Measurements from ENCODE around the gene WIPF2. TPM values are rescaled to one million over a fixed set of nuclear protein-coding genes. Genes with fewer than 3 reads are reported as not detected.
A peak's percentile ranks its signal among the peaks of the same experiment; 100 is the strongest.
"Not testable (repeated sequence)": the region's sequence is repeated elsewhere in the genome, so short reads cannot be mapped to it uniquely, and the experiment has no call there.

WIPF2 gene
- total RNA-seq, 1 donor from 2014 or later = 8.5 TPM

DNA sequence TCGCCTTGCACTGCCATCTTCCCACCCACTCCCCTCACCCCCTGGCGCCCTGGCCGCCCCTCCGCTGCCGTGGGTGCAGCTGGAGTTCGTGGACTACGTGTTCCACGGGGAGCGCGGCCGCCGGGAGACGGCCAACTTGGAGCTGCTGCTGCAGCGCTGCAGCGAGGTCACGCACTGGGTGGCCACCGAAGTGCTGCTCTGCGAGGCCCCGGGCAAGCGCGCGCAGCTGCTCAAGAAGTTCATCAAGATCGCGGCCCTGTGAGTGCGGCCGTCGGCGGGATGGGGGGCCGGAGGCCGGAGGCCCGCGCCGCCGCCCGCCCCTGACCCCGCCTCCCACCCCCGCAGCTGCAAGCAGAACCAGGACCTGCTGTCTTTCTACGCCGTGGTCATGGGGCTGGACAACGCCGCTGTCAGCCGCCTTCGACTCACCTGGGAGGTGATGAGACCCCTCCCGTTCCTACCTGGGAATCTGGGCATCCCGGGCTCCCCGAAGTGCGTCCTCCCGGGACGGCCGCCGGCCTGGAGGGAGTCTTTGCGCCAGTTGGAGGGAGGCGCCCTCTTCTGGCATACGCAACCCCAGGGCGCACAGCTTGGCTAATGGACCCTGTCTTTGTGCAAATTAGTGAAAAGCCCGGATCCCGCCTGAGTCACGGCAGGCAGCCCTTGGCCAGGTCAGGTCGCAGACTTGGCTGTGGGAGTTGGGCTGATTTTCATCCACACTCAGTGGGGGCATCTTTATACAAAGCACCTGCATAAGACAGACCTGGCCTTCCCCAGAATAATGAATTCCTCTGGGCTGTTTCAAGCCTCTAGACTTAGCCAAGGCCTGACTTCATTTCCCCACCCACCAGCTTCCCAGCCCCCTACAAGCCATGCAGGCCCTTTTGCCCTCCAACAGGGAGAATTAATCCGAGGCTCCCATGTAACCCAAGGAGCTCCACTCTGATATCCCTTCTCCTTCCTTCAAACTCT, 27.6 kb upstream of the WIPF2 start:
- peak; percentile 90 for DNase-seq

DNA sequence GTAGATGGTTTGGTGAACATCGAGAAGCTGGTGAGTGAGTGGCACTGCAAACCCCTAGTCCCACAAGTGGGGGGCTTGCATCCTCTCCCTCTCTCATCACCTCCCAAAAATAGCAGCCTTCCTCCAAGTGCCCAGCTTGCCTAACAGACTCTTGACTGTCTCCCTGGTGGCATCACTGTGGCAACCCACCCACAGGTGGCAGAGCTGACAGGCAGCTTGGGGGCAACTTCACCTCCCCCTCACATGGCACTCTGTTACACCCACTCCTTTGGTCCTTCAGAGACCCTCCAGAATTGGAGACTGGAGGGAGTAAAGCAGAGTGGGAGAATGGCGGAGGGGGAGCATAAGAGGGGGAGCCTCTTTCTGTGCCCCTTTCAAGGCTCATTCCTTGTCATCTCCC, 26.1 kb upstream of the WIPF2 start:
- no peak for DNase-seq

DNA sequence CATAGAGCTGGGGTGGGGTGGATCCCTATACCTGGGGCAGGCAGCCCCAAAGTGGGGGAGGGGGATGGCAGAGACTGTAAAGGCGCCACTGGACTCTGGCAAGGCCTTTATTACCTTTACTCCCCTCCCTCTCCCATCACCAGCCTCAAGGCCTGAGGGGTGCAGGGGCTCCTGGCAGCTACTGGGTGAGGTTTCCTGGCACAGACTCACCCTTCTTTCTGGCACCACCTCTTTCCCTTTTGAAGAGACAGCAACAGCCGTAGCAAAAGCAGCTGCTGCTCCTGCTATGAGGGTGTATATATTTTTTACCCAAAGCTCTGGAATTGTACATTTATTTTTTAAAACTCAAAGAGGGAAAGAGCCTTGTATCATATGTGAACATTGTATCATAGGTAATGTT, 24.3 kb upstream of the WIPF2 start:
- DNase-seq = no peak

DNA sequence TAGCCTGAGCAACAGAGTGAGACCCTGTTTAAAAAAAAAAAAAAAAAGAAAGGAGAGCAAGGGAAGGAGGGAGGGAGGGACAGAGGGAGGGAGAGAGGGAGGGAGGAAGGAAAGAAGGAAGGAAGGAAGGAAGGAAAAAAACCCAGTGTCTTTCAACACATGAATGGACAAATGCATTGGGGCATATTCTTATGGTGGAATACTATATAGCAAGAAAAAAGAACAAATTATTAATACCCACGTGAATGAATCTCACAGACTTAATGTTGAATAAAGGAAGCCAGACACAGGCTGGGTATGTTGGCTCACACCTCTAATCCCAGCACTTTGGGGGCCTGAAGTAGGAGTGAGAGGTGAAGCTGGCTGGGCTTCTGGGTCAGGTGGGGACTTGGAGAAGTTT, 21.6 kb upstream of the WIPF2 start:
- no peak for DNase-seq

DNA sequence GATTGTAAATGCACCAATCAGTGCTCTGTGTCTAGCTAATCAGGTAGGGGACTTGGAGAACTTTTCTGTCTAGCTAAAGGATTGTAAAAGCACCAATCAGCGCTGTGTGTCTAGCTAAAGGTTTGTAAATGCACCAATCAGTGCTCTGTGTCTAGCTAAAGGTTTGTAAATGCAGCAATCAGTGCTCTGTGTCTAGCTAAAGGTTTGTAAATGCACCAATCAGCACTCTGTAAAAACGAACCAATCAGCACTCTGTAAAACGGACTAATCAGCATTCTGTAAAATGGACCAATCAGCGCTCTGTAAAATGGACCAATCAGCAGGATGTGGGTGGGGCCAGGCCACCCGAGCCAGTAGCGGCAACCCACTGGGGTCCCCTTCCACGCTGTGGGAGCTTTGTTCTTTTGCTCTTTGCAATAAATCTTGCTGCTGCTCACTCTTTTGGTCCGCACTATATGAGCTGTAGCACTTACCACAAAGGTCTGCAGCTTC, 21.1 kb upstream of the WIPF2 start:
- not testable (repeated sequence) for DNase-seq

DNA sequence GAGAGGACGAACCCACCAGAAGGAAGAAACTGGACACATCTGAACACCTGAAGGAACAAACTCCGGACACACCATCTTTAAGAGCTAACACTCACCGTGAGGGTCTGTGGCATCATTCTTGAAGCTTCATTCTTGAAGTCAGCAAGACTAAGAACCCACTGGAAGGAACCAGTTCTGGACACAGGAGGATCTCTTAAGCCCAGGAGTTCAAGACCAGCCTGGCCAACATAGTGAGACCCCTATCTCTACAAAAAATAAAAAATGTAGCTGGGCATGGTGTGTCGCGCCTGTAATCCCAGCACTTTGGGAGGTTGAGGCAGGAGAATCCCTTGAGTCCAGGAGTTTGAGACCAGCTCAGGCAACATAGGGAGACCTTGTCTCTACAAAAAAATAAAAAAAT, 20.5 kb upstream of the WIPF2 start:
- no peak for DNase-seq

DNA sequence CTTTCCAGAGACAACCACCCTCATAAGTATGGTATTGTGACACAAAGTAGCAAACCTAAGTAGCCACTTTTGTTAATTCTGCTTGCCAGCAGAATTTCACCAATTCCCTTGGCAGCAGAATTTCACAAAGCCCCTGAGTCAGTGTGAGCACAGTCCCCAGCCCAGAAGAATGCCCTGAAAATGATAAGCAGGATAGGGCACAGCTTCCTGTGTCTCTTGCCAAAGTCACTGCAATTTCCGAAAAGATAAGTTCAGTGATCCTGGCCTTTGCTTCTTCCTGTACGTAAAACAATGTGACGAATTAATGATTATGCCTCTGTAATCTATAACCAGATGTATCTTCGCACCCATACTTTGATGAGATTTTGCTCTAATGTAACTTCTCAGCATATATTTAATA, 16.0 kb upstream of the WIPF2 start:
- peak; percentile 57 for DNase-seq

DNA sequence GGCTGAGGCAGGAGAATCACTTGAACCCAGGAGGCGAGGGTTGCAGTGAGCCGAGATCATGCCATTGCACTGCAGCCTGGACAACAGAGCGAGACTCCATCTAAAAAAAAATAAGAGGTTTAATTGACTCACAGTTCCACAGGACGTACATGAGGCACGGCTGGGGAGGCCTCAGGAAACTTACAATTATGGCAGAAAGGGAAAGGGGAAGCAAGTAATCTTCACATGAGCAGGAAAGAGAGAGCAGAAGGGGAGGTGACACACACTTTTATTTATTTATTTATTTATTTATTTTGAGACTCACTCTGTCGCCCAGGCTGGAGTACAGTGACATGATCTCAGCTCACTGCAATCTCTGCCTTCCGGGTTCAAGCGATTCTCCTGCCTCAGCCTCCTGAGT, 12.9 kb upstream of the WIPF2 start:
- peak; percentile 28 for DNase-seq

DNA sequence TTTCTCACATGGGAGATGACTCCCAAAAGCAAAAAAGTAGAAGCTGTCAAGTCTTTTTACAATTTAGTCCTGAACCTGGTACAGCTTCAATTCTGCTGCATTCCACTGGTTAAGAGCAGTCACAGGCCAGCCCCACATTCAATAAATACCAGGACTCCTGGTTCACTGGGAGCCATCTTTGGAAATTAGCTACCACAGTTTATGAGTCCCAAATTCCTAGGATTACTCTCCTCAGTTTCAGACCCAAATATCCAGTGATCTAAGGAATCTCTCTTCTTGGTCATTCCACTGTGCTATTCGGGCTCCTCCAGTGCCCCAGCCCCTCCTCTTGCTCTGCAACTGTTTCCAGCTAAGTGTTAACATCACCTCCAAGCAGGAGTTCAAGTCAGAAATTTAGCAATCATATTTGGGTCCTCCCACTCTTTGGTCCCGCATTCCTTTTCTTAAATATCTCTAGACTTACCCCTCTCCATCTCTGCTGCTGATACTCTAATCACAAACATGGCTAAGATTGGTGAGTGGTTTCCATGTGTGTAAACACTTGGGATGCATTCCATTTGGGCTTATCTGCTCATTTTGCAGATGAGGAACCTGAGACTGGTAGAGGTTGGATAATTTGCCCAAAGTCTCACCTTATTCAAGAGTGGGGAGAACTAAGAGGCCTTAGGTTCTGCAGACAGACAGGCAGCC, 9.6 kb upstream of the WIPF2 start:
- DNase-seq = no peak

DNA sequence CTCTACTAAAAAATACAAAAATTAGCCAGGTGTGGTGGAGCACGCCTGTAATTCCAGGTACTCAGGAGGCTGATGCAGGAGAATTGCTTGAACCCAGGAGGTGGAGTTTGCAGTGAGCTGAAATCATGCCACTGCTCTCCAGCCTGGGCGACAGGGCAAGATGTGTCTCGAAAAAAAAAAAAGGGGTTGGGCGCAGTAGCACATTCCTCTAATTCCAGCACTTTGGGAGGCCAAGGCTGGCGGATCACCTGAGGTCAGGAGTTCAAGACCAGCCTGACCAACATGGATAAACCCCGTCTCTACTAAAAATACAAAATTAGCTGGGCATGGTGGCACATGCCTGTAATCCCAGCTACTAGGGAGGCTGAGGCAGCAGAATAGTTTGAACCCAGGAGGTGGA, 5.2 kb upstream of the WIPF2 start:
- DNase-seq = not testable (repeated sequence)

DNA sequence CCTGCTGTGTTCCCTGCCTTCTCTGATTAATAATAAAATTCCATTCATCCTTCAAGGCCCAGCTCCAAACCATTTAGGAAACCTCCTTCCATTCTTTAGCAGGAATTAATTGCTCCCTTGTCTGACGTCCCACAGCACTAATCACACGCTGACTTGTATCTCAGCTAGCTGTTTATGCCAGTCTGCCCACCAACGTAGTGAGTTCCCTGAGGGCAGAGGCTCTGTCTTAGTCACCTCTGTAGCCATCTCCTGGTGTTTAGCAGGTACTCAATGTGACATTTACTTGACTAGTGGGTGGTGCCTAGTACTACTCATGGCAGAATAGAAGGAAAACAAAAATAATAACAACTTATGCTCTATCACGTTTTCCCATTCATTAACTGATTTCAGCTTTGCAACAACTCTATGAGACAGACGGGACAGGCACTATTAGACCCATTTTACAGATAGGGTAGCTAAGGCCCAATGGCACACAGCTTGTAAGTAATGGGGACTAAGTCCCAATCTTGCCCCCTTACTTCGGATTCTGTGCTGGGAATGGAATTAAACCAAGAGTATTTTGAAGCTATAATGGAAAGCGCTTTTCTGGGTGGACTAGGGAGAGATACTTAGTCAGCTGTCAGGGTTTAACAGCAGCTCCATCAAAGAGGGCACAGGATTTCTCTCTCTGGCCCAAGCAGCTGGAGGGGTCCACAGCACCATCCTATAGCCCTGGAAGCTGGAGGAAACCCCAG, 931 bp upstream of the WIPF2 start:
- DNase-seq = no peak

DNA sequence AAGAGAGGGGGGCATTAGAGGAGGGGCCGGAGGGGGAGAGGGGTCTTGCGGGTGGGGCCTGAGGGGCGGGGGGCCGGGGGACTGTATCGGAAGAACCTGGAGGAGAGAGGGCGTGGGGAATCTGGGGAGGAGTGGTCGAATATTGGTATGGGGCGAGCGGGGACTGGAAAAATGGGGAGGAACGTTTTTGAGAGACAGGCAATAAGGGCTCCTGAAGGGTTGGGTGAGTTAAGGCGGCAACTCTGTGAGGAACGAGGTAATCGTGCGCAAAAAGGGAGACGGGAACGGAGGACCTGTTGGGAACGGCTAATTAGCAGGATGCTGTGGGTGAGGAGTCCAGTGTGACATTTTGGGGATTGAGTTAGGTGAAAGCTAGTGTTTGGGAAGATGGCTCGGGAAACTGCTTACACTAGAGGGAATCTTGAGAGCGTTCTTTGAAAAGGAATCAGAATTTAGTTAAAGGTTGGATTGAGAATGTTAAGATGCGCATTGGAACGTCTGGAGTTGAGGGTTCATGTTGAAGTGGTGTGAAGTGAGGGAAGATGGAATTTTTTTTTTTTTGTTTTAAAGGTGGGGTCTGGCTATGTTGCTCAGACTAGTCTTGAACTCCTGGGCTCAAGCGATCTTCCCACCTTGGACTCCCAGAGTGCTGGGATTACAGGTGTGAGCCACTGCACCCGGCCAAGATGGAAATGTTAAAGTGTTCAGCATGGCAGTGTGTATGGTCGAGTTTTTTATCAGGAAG, 662 bp downstream of the WIPF2 start:
- peak; percentile 63 for DNase-seq

DNA sequence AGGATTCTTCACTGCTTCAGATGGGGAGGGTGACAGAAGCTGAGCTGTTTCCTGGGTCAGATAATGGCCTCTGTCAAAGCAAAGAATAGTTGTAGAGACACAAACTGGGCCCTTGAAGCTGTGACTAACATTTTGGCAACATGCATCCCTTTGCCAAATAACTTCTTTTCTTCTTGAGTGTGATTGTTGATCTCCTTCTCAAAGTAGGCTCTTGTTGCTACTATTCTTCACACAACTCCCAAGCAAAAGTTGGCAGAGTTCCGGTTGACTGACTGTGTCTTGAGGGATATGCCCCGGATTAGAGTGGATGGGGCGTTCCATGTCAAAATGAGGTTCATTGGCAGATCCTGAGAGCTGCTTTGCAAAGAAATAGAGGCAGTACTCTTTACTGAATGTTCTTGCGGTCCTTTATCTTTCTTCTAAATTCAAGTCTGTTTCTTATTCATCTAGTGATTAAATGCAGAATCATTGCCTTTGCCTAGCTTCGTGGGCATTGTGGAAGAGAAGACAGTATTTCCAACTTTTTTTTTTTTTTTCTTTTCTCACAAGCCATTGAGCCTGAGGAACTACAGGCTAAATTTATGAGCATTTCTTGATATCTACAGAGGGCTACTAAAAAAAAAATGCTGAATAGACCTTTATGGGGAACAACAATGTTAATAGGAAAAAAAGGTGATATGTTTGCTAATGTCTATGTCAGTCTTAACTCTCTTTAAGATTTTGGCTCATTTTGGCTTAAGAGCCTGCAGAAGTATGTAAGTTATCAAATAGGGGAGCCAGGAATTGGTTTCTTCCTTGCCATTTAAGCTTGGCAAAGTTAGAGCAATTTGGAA, 5.8 kb downstream of the WIPF2 start:
- DNase-seq = no peak

DNA sequence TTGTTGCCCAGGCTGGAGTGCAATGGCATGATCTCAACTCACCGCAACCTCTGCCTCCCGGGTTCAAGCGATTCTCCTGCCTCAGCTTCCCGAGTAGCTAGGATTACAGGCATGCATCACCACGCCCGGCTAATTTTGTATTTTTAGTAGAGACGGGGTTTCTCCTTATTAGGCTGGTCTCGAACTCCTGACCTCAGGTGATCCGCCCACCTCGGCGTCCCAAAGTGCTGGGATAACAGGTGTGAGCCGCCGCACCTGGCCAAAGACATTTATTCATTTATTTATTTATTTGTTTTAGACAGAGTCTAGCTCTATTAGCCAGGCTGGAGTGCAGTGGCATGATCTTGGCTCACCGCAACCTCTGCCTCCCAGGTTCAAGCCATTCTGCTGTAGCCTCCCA, 10.0 kb downstream of the WIPF2 start:
- not testable (repeated sequence) for DNase-seq

DNA sequence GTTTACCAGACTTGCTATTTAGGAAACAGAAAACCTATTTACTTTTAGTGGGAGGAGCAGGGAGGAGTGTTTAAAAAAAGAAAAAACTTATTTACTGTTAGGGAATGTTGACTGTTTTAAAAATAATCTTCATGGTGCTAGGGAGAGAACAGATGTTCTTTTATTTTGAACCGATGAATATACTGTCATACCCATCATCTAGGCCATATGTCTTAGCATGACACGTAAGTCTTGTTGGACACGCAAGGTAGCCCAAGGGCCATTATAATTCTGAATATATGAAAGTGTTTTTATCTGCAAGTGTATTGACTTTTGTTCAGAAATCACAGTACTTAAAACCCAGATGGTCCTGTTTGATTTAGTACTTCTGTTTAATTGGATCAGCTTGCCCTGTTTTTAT, 11.6 kb downstream of the WIPF2 start:
- no peak for DNase-seq

DNA sequence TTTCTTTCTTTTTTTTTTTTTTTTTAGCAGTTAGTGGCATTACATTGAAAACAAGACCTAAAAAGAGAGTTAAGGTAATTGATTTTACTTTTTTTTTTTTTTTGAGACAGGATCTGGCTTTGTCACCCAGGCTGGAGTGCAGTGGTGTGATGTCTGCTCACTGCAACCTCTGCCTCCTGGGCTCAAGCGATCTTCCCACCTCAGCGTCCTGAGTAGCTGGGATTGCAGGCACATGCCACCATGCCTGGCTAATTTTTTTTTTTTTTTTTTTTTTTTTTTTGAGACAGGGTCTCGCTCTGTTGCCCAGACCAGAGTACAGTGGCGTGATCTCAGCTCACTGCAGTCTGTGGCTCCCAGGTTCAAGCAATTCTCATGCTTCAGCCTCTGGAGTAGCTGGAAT, 12.8 kb downstream of the WIPF2 start:
- not testable (repeated sequence) for DNase-seq

DNA sequence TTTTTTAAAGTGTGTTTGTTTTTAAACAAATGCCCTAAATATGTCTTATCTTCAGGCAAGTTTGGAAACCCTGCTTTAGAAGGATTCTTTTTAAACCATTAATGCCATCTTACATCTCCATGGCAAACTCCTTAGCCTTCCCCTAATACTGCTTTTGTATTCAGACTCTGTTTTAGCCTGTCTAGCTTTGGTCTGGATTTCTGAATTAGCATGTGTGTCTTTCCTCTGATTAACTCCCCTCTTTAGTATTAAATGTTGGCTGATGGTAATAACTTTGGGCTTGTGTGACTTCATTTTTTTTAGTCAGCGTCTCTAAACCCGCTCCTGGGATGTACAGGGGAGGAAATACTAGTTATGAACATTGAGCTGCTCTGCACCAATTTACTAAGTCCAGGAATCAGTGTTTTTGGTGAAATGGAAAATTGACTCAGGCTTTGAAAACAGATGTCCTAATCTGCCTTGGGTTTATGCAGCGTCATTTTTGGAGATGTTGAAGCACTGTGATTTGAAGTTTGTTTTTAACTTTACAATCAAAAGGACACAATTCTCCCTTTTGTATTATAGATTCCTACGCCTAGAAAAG, 22.2 kb downstream of the WIPF2 start:
- DNase-seq = no peak

DNA sequence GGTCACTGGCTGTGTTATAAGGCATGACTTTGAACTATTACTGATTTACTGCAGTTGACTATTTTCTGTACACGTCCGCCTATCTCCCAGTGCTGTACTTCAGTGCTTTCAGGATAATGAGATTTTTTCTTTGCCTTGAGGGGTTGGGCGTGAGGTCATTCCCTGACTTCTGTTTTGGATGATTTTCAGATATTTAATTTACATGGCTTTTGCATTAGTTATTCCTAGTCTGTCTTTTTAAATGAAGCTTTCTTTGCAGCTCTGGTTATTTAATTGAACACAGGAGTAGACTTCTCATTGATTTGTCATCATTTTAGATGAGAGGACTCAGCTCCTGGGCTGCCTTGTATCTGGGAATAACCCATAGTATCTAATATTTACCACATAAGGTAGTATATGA, 23.7 kb downstream of the WIPF2 start:
- no peak for DNase-seq

DNA sequence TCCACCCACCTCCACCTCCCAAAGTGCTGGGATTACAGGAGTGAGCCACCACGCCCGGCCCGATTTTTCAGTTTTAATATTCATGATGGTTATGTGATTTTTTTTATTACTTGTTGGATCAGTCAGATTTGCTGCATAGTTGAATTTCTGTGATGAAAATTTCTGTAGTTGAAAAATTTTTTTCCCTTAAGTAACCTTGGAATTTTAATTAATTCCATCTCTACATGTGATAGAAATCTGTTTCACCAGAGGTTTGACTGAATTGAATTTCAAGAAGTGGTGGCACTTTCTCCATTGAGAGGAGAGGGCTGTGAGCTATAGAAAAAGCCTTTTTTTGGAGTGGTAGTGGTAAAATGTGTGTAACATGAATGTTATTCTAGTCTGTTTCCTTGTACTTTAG, 24.7 kb downstream of the WIPF2 start:
- DNase-seq = no peak

DNA sequence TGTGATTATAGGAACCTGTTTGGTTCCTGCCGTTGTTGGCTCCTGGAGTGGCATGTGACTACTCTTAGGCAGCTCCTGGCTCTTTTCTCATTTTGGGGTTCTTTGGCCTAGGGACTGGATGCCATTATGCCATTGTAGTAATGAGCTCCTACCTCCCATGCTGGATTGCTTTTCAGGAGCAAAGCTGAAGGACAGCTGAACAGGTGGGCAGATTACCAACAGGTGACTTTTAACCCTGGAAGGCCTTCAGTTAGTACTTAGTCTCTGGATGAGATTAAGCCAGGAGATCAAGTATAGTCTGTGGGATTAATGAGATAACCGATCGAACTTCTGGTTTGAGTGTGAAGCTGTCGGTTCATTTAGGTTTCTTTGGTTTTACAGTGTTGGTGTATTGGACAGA, 25.2 kb downstream of the WIPF2 start:
- DNase-seq = no peak

DNA sequence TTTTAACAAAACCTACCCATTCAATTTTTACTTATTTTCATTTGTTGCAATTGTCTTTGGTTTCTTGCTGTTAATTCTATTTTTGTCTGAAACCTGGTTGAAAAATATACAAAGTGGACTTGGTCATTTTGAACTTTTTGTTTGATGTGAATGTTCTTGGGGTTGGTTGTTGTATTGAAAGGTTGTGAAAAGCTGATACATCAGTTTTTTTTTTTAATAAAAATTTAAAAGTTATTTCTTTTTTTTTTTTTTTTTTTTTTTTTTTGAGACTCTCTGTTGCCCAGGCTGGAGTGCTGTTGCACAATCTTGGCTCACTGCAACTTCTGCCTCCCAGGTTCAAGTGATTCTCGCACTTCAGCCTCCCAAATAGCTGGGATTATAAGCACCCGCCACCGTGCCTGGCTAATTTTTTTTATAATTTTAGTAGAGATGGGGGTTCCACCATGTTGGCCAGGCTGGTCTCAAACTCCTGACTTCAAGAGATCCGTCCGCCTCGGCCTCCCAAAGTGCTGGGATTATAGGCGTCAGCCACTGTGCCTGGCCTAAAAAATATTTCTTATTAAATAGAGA, 28.9 kb downstream of the WIPF2 start:
- no peak for DNase-seq
